Vagina (tissue), 2 donors: ENCODE results near the gene ANXA3. TPM values are rescaled to one million over a fixed set of nuclear protein-coding genes. Genes with fewer than 3 reads are reported as not detected.

Experiments
- DNase-seq, 2 donors: peaks; one replicate each; pipeline ENCODE4 v3.0.0-alpha.2; 2017; ENCODE audit errors: extremely low spot score in 2 of 2
- H3K27ac ChIP-seq: fragments of 200-600 bp; sonication (generic); one replicate; pipeline ENCODE4 v1.5.1; 2019
- H3K27me3 ChIP-seq: fragments of 200-600 bp; sonication (generic); one replicate; pipeline ENCODE4 v1.5.1; 2019
- H3K36me3 ChIP-seq, 2 donors: fragments of 200-600 bp; sonication (generic); one replicate each; pipeline ENCODE4 v1.5.1; 2017 to 2019
- H3K4me1 ChIP-seq: fragments of 200-600 bp; sonication (generic); one replicate; pipeline ENCODE4 v1.5.1; 2019
- H3K4me3 ChIP-seq, 2 donors: fragments of 200-600 bp; sonication (generic); 1 replicate in 1 of 2; 2 replicates in 1 of 2; pipeline ENCODE4 v1.5.1; 2016 to 2019
- H3K9me3 ChIP-seq: fragments of 200-600 bp; sonication (generic); one replicate; pipeline ENCODE4 v1.5.1; 2019
- CTCF ChIP-seq, 3 experiments: fragments of 450-650 bp in 2 of 3; fragments of 200-600 bp in 1 of 3; sonication (generic) in 1 of 3; IDR thresholded peaks; one replicate each; pipeline ENCODE4 v1.5.1; 2017 to 2019; ENCODE audit warnings: antibody characterized with exemption in 3 of 3, mild to moderate bottlenecking in 2 of 3, moderate library complexity in 2 of 3
- POLR2A ChIP-seq, 2 donors: fragments of 450-650 bp; IDR thresholded peaks; one replicate each; pipeline ENCODE4 v1.6.1; 2017; ENCODE audit warnings: antibody characterized with exemption in 2 of 2, mild to moderate bottlenecking in 2 of 2, moderate library complexity in 2 of 2
- POLR2AphosphoS5 ChIP-seq, 2 donors: sonication (generic); formaldehyde crosslinking; IDR thresholded peaks; one replicate each; pipeline ENCODE4 v1.9.0; 2017; ENCODE audit warnings: antibody characterized with exemption in 2 of 2, mild to moderate bottlenecking in 2 of 2, low read depth in 1 of 2; ENCODE audit not compliant: insufficient read depth in 1 of 2
- intact Hi-C: fragments of 100-400 bp; cut with DNase I; formaldehyde crosslinking; loops from one replicate; pipeline ENCODE4 v1.15.1; 2023
- total RNA-seq: library from RNA; depleted of rRNA; stranded (reverse); fragments of >200 nt; gene quantifications from one replicate; pipeline ENCODE4 v1.2.3, GENCODE V29; 2016

The ANXA3 gene
- total RNA-seq, 1 donor from 2014 or later: 11.8 TPM

- H3K27ac ChIP-seq: no peak overlapping the region
- H3K9me3 ChIP-seq: no peaks in the 10 kb centered on the region
- DNase-seq: no peak
- no peaks in the 10 kb centered on the region for H3K36me3 ChIP-seq
- no peak overlapping the region for H3K4me3 ChIP-seq
- intact Hi-C loops: no loop called here
- H3K4me1 ChIP-seq: peaks cover 46% of the 10 kb centered on the region
- TF ChIP-seq POLR2AphosphoS5 (IDR thresholded peaks at IDR 0.05; ENCODE audit: insufficient read depth in 1 of 2, low read depth in 1 of 2) (peak in 1 of 2 donors; percentile 66), CTCF (IDR thresholded peaks at IDR 0.05) (no peak)
- no peaks in the 10 kb centered on the region for H3K27me3 ChIP-seq
Observed at GRCh38 chr4:78650106-78651024, 98.8 kb downstream of the ANXA3 start.

GRCh38 chr4:78651250-78651860 is 99.8 kb downstream of the ANXA3 start:
- no peak overlapping the region for H3K27ac ChIP-seq
- intact Hi-C loops: no loop called here
- H3K9me3 ChIP-seq: no peaks in the 10 kb centered on the region
- no peak for TF ChIP-seq CTCF (IDR thresholded peaks at IDR 0.05)
- TF ChIP-seq POLR2A (IDR thresholded peaks at IDR 0.05): no peak
- no peak for TF ChIP-seq POLR2AphosphoS5 (IDR thresholded peaks at IDR 0.05; ENCODE audit: insufficient read depth in 1 of 2, low read depth in 1 of 2)
- no peaks in the 10 kb centered on the region for H3K36me3 ChIP-seq
- peaks cover 36% of the 10 kb centered on the region for H3K4me1 ChIP-seq
- no peak overlapping the region for H3K4me3 ChIP-seq
- no peaks in the 10 kb centered on the region for H3K27me3 ChIP-seq
- DNase-seq: no peak

GRCh38 chr4:78652282-78652876 is 100.8 kb downstream of the ANXA3 start:
- no peaks in the 10 kb centered on the region for H3K36me3 ChIP-seq
- no peak for TF ChIP-seq POLR2A (IDR thresholded peaks at IDR 0.05)
- peak in 1 of 2 donors; percentile 44 for TF ChIP-seq POLR2AphosphoS5 (IDR thresholded peaks at IDR 0.05; ENCODE audit: insufficient read depth in 1 of 2, low read depth in 1 of 2)
- no peak for DNase-seq

GRCh38 chr4:78653655-78654054 is 102.1 kb downstream of the ANXA3 start:
- Histone ChIP-seq H3K9me3 (no peaks in the 10 kb centered on the region), H3K36me3 (no peaks in the 10 kb centered on the region), H3K27ac (no peak overlapping the region), H3K4me3 (no peak overlapping the region), H3K4me1 (peaks cover 25% of the 10 kb centered on the region), H3K27me3 (no peaks in the 10 kb centered on the region)
- TF ChIP-seq CTCF (IDR thresholded peaks at IDR 0.05) (no peak), POLR2A (IDR thresholded peaks at IDR 0.05) (no peak), POLR2AphosphoS5 (IDR thresholded peaks at IDR 0.05; ENCODE audit: insufficient read depth in 1 of 2, low read depth in 1 of 2) (no peak)
- DNase-seq: no peak
- intact Hi-C loops: no loop called here

More at GRCh38 chr4:78652282-78652876, 100.8 kb downstream of the ANXA3 start:
- H3K9me3 ChIP-seq: no peaks in the 10 kb centered on the region
- H3K27ac ChIP-seq: no peak overlapping the region
- intact Hi-C loops: no loop called here
- H3K4me1 ChIP-seq: peaks cover 26% of the 10 kb centered on the region
- no peak overlapping the region for H3K4me3 ChIP-seq
- H3K27me3 ChIP-seq: no peaks in the 10 kb centered on the region

- H3K36me3 ChIP-seq: no peaks in the 10 kb centered on the region
- H3K9me3 ChIP-seq: no peaks in the 10 kb centered on the region
- no peak overlapping the region for H3K27ac ChIP-seq
- TF ChIP-seq POLR2A (IDR thresholded peaks at IDR 0.05) (no peak), CTCF (IDR thresholded peaks at IDR 0.05) (no peak), POLR2AphosphoS5 (IDR thresholded peaks at IDR 0.05; ENCODE audit: insufficient read depth in 1 of 2, low read depth in 1 of 2) (no peak)
- no peaks in the 10 kb centered on the region for H3K27me3 ChIP-seq
- no peak for DNase-seq
- H3K4me3 ChIP-seq: no peak overlapping the region
- intact Hi-C loops: no loop called here
- peaks cover 23% of the 10 kb centered on the region for H3K4me1 ChIP-seq
Observed at GRCh38 chr4:78654807-78655206, 103.2 kb downstream of the ANXA3 start.
